DND-41 (cell line): ENCODE results near the gene STX17.

Experiments used
- ATAC-seq: fragments of 200-7000 bp; cut with Tn5 transposase; 3 replicates; pipeline ENCODE4 v1.9.1; 2021; ENCODE audit warnings: low read depth; ENCODE audit not compliant: insufficient read depth
- DNase-seq: peaks from one replicate; pipeline ENCODE4 v3.0.0-alpha.2; 2020
- H2AFZ ChIP-seq: 2 replicates; pipeline ENCODE4 v1.6.0; 2012; ENCODE audit warnings: low read depth, low read length
- H3K27ac ChIP-seq: 2 replicates; pipeline ENCODE4 v1.5.1; 2012; ENCODE audit warnings: low read length, inconsistent platforms
- H3K27me3 ChIP-seq: fragments of 200-600 bp; sonication (generic); 2 replicates; pipeline ENCODE4 v1.6.0; 2012; ENCODE audit warnings: low read length, mild to moderate bottlenecking, inconsistent platforms; ENCODE audit not compliant: insufficient read depth, poor library complexity
- H3K36me3 ChIP-seq: 2 replicates; pipeline ENCODE4 v1.5.1; 2012; ENCODE audit warnings: low read length, inconsistent platforms; ENCODE audit not compliant: insufficient read depth
- H3K4me1 ChIP-seq: 2 replicates; pipeline ENCODE4 v1.5.1; 2012; ENCODE audit warnings: mild to moderate bottlenecking, low read length; ENCODE audit not compliant: insufficient read depth
- H3K4me2 ChIP-seq: 2 replicates; pipeline ENCODE4 v1.6.0; 2012; ENCODE audit warnings: mild to moderate bottlenecking, moderate library complexity, low read length, inconsistent platforms; ENCODE audit not compliant: insufficient read depth
- H3K4me3 ChIP-seq, 2 experiments: fragments of 200-600 bp in 1 of 2; shearing (Covaris generic) in 1 of 2; 2 replicates each; pipeline ENCODE4 v1.5.1; 2012 to 2016; ENCODE audit warnings: inconsistent platforms in 2 of 2, low read length in 2 of 2, mild to moderate bottlenecking in 2 of 2, low read depth in 1 of 2, moderate library complexity in 1 of 2
- H3K79me2 ChIP-seq: 2 replicates; pipeline ENCODE4 v1.6.0; 2012; ENCODE audit warnings: low read length, inconsistent platforms; ENCODE audit not compliant: insufficient read depth
- H3K9ac ChIP-seq: 2 replicates; pipeline ENCODE4 v1.6.0; 2012; ENCODE audit warnings: low read depth, mild to moderate bottlenecking, inconsistent platforms, low read length, moderate library complexity
- H3K9me3 ChIP-seq: 2 replicates; pipeline ENCODE4 v1.5.1; 2012; ENCODE audit warnings: low read length, moderate library complexity, mild to moderate bottlenecking, inconsistent platforms; ENCODE audit not compliant: insufficient read depth, severe bottlenecking
- H4K20me1 ChIP-seq: 2 replicates; pipeline ENCODE4 v1.6.0; 2012; ENCODE audit warnings: low read length; ENCODE audit not compliant: insufficient read depth
- EZH2 ChIP-seq: IDR thresholded peaks from 3 replicates; pipeline ENCODE4 v1.6.1; 2012; ENCODE audit warnings: borderline replicate concordance, low read depth, mild to moderate bottlenecking, moderate library complexity, low read length, inconsistent platforms; ENCODE audit not compliant: severe bottlenecking
- TF ChIP-seq, protein P1 (sequence below): IDR thresholded peaks from 2 replicates; pipeline ENCODE4 v1.5.1; 2012; ENCODE audit warnings: borderline replicate concordance, low read length, moderate library complexity, mild to moderate bottlenecking; ENCODE audit not compliant: poor library complexity, severe bottlenecking; ENCODE audit errors: extremely low read depth

Gene STX17

DNA sequence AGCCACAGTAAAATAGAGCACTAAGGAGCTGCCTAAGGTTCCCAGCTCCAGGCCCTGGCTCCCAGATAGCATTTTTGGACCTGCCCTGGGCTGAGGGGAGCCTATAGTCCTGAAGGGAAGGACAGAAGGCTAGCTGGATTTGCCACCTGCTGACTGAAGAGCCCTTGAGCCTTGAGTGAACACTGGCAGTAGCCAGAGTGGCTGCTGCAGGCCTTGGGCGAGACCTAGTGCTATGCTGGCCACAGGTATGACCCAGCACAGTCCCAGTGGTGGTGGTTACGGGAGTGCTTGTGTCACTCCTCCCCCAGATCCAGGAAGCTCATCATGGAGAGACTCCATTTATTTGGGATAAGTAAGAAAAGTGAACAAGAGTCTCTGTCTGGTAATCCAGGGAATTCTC, 10.3 kb upstream of the STX17 start:
- H4K20me1 ChIP-seq: no peaks in the 10 kb centered on the region
- H3K9ac ChIP-seq: no peak overlapping the region
- no peak overlapping the region for H3K4me2 ChIP-seq
- H3K27me3 ChIP-seq: peaks cover 5% of the 10 kb centered on the region
- no peaks in the 10 kb centered on the region for H3K4me1 ChIP-seq
- DNase-seq: no peak
- TF ChIP-seq, protein P1, sequence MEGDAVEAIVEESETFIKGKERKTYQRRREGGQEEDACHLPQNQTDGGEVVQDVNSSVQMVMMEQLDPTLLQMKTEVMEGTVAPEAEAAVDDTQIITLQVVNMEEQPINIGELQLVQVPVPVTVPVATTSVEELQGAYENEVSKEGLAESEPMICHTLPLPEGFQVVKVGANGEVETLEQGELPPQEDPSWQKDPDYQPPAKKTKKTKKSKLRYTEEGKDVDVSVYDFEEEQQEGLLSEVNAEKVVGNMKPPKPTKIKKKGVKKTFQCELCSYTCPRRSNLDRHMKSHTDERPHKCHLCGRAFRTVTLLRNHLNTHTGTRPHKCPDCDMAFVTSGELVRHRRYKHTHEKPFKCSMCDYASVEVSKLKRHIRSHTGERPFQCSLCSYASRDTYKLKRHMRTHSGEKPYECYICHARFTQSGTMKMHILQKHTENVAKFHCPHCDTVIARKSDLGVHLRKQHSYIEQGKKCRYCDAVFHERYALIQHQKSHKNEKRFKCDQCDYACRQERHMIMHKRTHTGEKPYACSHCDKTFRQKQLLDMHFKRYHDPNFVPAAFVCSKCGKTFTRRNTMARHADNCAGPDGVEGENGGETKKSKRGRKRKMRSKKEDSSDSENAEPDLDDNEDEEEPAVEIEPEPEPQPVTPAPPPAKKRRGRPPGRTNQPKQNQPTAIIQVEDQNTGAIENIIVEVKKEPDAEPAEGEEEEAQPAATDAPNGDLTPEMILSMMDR: no peak
- no peak for TF ChIP-seq EZH2
- H3K9me3 ChIP-seq: no peaks in the 10 kb centered on the region
- H3K4me3 ChIP-seq: no peak overlapping the region
- H3K27ac ChIP-seq: no peak overlapping the region
- no peaks in the 10 kb centered on the region for H3K79me2 ChIP-seq
- ATAC-seq: no peak
- H2AFZ ChIP-seq: no peak overlapping the region
- no peaks in the 10 kb centered on the region for H3K36me3 ChIP-seq

- TF ChIP-seq, protein P1: no peak
- TF ChIP-seq EZH2: no peak
- no peaks in the 10 kb centered on the region for H3K27me3 ChIP-seq
- H3K4me2 ChIP-seq: no peak overlapping the region
- no peaks in the 10 kb centered on the region for H4K20me1 ChIP-seq
- peaks cover 4% of the 10 kb centered on the region; the same call in 1 of the 2 replicates for H3K79me2 ChIP-seq
- no peaks in the 10 kb centered on the region for H3K36me3 ChIP-seq
- no peak overlapping the region for H3K4me3 ChIP-seq
- H3K9ac ChIP-seq: no peak overlapping the region
- no peak overlapping the region for H3K27ac ChIP-seq
- H3K4me1 ChIP-seq: peaks cover 22% of the 10 kb centered on the region
- no peak overlapping the region for H2AFZ ChIP-seq
- ATAC-seq (no peak), DNase-seq (no peak)
- H3K9me3 ChIP-seq: no peaks in the 10 kb centered on the region
Observed at GRCh38 chr9:99903393-99903792, 3.1 kb upstream of the STX17 start.

- peak overlapping the region; percentile 24 to 91; a peak in 3 of 4 replicates for H3K4me3 ChIP-seq
- no peak for ATAC-seq
- H3K9me3 ChIP-seq: no peaks in the 10 kb centered on the region
- DNase-seq: no peak
- H3K27me3 ChIP-seq: no peaks in the 10 kb centered on the region
- no peak for TF ChIP-seq EZH2
- TF ChIP-seq, protein P1: no peak
- H3K36me3 ChIP-seq: no peaks in the 10 kb centered on the region
- peaks cover 25% of the 10 kb centered on the region for H3K4me1 ChIP-seq
- peak overlapping the region; percentile 81 for H3K9ac ChIP-seq
- H3K79me2 ChIP-seq: peaks cover 11% of the 10 kb centered on the region; the same call in 1 of the 2 replicates
- H3K4me2 ChIP-seq: peak overlapping the region; percentile 91
- H2AFZ ChIP-seq: peak overlapping the region; percentile 94
- peak overlapping the region; percentile 54; the same call in 1 of the 2 replicates for H3K27ac ChIP-seq
- no peaks in the 10 kb centered on the region for H4K20me1 ChIP-seq
Observed at GRCh38 chr9:99905833-99906402, 536 bp upstream of the STX17 start.

DNA sequence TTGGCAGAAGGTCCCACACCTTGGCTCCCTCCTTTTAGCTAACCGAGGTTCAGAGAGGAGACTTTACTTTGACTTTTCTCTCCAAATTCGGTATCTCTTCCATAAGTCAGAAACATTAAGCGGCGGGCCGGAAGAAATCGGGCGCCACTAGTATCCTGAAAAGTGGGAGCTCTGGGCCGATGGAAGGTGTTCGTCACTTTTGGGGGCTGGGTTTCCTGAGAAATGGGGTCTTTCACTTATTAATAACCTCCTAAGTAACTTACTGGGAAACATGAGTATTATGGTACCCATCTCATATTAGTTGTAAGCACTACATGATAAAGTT, 716 bp downstream of the STX17 start:
- Histone ChIP-seq H3K4me1 (peaks cover 25% of the 10 kb centered on the region), H3K36me3 (no peaks in the 10 kb centered on the region), H3K27me3 (no peaks in the 10 kb centered on the region), H3K4me2 (peak overlapping the region; percentile 91), H3K27ac (peak overlapping the region; percentile 93), H4K20me1 (no peaks in the 10 kb centered on the region), H3K9ac (peak overlapping the region; percentile 81), H3K4me3 (peak overlapping the region; percentile 85 to 91), H3K79me2 (peaks cover 11% of the 10 kb centered on the region; the same call in 1 of the 2 replicates), H2AFZ (peak overlapping the region; percentile 94), H3K9me3 (no peaks in the 10 kb centered on the region)
- ATAC-seq (no peak), DNase-seq (no peak)
- TF ChIP-seq, protein P1: no peak
- no peak for TF ChIP-seq EZH2
